OCI-LY7 (cell line): ENCODE measurements around the gene BROX. TPM values are rescaled to one million over a fixed set of nuclear protein-coding genes. Genes with fewer than 3 reads are reported as not detected.

Experiments used
- BruUV-seq: library from RNA; stranded (reverse); fragments of 400-500 nt; replicated peaks from 2 replicates; lab custom pipeline; 2021; lab: Mats Ljungman, UMichigan
- CTCF ChIA-PET: fragments of 300-600 bp; sonication (Branson Sonifier 250); formaldehyde crosslinking; loops from one replicate; lab custom pipeline; 2022; ENCODE audit warnings: antibody characterized with exemption; ENCODE audit not compliant: unreplicated experiment; lab: Charles Lee
- POLR2A ChIA-PET: fragments of 300-600 bp; sonication (Branson Sonifier 250); formaldehyde crosslinking; loops from one replicate; lab custom pipeline; 2022; ENCODE audit warnings: antibody characterized with exemption; lab: Charles Lee
- DNase-seq: peaks from one replicate; pipeline ENCODE4 v3.0.0-alpha.2; 2015; ENCODE audit warnings: low spot score
- H2AFZ ChIP-seq: fragments of 200-600 bp; sonication (generic), shearing (Covaris generic); 2 replicates; pipeline ENCODE4 v1.6.1; 2014; ENCODE audit warnings: mild to moderate bottlenecking, antibody characterized with exemption, low read length, moderate library complexity
- H3K27ac ChIP-seq: fragments of 200-600 bp; sonication (generic); 2 replicates; pipeline ENCODE4 v1.5.1; 2014; ENCODE audit warnings: mixed run types, low read depth, mild to moderate bottlenecking, moderate library complexity, low read length, inconsistent platforms; ENCODE audit not compliant: poor library complexity, severe bottlenecking
- H3K36me3 ChIP-seq: fragments of 200-600 bp; sonication (generic); 2 replicates; pipeline ENCODE4 v1.6.1; 2014; ENCODE audit warnings: mild to moderate bottlenecking, antibody characterized with exemption, low read length, moderate library complexity, mixed read lengths; ENCODE audit not compliant: insufficient read depth
- H3K4me1 ChIP-seq: fragments of 200-600 bp; sonication (generic); 2 replicates; pipeline ENCODE4 v1.5.1; 2014; ENCODE audit warnings: mild to moderate bottlenecking, low read length; ENCODE audit not compliant: insufficient read depth, poor library complexity, severe bottlenecking
- H3K4me2 ChIP-seq: fragments of 200-600 bp; sonication (generic); 2 replicates; pipeline ENCODE4 v1.6.1; 2014; ENCODE audit warnings: mild to moderate bottlenecking, low read length
- H3K4me3 ChIP-seq: fragments of 200-600 bp; sonication (generic); 2 replicates; pipeline ENCODE4 v1.5.1; 2014; ENCODE audit warnings: mild to moderate bottlenecking, low read depth, low read length; ENCODE audit not compliant: poor library complexity, severe bottlenecking
- H3K79me2 ChIP-seq: fragments of 200-600 bp; sonication (generic); 2 replicates; pipeline ENCODE4 v1.6.1; 2016; ENCODE audit warnings: low read depth, mild to moderate bottlenecking, low read length, moderate library complexity, mixed read lengths; ENCODE audit not compliant: insufficient read depth
- H3K9me2 ChIP-seq: fragments of 200-600 bp; sonication (generic); 2 replicates; pipeline ENCODE4 v1.6.1; 2016; ENCODE audit warnings: mild to moderate bottlenecking, low read length, mixed read lengths; ENCODE audit not compliant: insufficient read depth
- H3K9me3 ChIP-seq: fragments of 200-600 bp; sonication (generic); 2 replicates; pipeline ENCODE4 v1.6.1; 2014; ENCODE audit warnings: mild to moderate bottlenecking, mixed run types, low read length, mixed read lengths
- H4K20me1 ChIP-seq: fragments of 200-600 bp; sonication (generic); 2 replicates; pipeline ENCODE4 v1.6.1; 2014; ENCODE audit warnings: mild to moderate bottlenecking, antibody characterized with exemption, low read length, moderate library complexity, mixed read lengths; ENCODE audit not compliant: insufficient read depth
- CTCF ChIP-seq: fragments of 200-600 bp; sonication (generic); conservative IDR thresholded peaks from 2 replicates; pipeline ENCODE4 v1.5.1; 2014; ENCODE audit warnings: mild to moderate bottlenecking, antibody characterized with exemption, low read length, moderate library complexity, mixed read lengths
- EZH2phosphoT487 ChIP-seq: fragments of 200-600 bp; sonication (generic); IDR thresholded peaks from 2 replicates; pipeline ENCODE4 v1.6.1; 2018; ENCODE audit warnings: low read depth, borderline replicate concordance, mild to moderate bottlenecking, mixed run types, antibody characterized with exemption, low read length, moderate library complexity, mixed read lengths
- intact Hi-C: fragments of 100-400 bp; cut with micrococcal nuclease; formaldehyde crosslinking; loops from one replicate; pipeline ENCODE4 v1.10.0; 2022; ENCODE audit not compliant: unreplicated experiment
- total RNA-seq, 2 experiments: library from RNA; depleted of rRNA in 1 of 2; stranded (reverse); fragments of >200 nt in 1 of 2; shearing (Covaris generic) in 1 of 2; gene quantifications; 2 replicates each; pipeline ENCODE4 v1.2.3, GENCODE V29; 2014 to 2022

The BROX gene
- total RNA-seq, 2 experiments from 2014 or later = 22.3 to 34.0 TPM

DNA sequence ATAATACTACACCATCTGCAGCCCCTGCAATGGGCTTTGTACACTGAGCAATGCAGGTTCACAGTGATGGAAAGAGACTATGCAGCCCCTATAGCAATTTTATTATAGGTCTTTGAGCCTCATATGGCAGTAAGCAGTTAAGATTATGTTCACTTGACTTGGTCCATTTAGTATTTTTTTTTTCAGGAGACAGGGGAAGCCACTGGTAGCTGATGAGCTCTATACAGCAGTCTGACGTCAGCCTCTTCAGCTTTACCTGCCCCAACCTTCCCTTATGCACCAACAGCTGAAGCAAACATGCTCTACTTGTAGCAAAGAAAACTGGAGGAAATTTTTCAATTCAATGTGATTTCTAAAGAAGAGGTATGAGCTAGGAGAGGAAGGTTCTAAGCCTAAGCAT, 32.3 kb upstream of the BROX start:
- POLR2A ChIA-PET = interaction anchor here (0.6 to 1.2 kb wide), 4 partner anchors 9 to 83 kb away, joined by 3 to 5 read pairs (median 3); no protein-coding TSS in a partner anchor

GRCh38 chr1:222691016-222691415, 21.3 kb upstream of the BROX start:
- Histone ChIP-seq H3K4me3 (no peak overlapping the region), H4K20me1 (no peaks in the 10 kb centered on the region), H2AFZ (no peak overlapping the region), H3K27ac (no peak overlapping the region), H3K36me3 (peaks cover 17% of the 10 kb centered on the region; the same call in 1 of the 2 replicates), H3K79me2 (no peaks in the 10 kb centered on the region), H3K4me2 (no peak overlapping the region), H3K9me2 (no peaks in the 10 kb centered on the region), H3K4me1 (no peaks in the 10 kb centered on the region), H3K9me3 (no peaks in the 10 kb centered on the region)
- DNase-seq = no peak
- intact Hi-C loops = no loop called here
- ChIA-PET CTCF (no interaction called here), POLR2A (interaction anchor here (1.0 to 1.7 kb wide), 2 partner anchors 12 to 13 kb away, joined by 3 to 6 read pairs; no protein-coding TSS in a partner anchor)
- TF ChIP-seq EZH2phosphoT487 (no peak), CTCF (no peak)
- no TSS peak for BruUV-seq

More for the DNA sequence above, 32.3 kb upstream of the BROX start:
- H3K9me3 ChIP-seq = no peaks in the 10 kb centered on the region
- H3K4me1 ChIP-seq = no peaks in the 10 kb centered on the region
- no TSS peak for BruUV-seq
- no peaks in the 10 kb centered on the region for H4K20me1 ChIP-seq
- peaks cover 4% of the 10 kb centered on the region; the same call in 1 of the 2 replicates for H3K9me2 ChIP-seq
- DNase-seq = no peak
- peaks cover 12% of the 10 kb centered on the region for H3K36me3 ChIP-seq
- H2AFZ ChIP-seq = no peak overlapping the region
- CTCF ChIA-PET = no interaction called here
- no peak overlapping the region for H3K4me3 ChIP-seq
- no peak overlapping the region for H3K4me2 ChIP-seq
- intact Hi-C loops = no loop called here
- no peaks in the 10 kb centered on the region for H3K79me2 ChIP-seq
- no peak overlapping the region for H3K27ac ChIP-seq
- TF ChIP-seq CTCF (no peak), EZH2phosphoT487 (no peak)

DNA sequence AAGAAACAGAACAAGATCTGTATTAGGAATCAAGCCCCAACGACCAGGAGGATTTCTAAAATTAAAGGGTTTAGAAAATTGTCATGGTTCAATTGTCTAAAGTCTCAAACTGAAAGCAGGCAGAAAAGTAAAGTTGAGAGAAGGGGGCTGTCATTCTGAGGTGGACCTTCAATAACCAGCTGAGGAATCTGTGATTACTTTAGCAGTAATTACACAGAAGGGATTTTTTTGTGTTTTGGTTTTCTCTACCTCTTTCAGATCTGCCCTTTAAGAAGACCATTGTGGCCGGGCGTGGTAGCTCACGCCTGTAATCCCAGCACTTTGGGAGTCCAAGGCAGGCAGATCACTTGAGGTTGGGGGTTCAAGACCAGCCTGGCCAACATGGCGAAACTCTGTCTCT, 17.4 kb upstream of the BROX start:
- peaks cover 23% of the 10 kb centered on the region for H3K36me3 ChIP-seq
- H3K9me2 ChIP-seq = no peaks in the 10 kb centered on the region
- no peak overlapping the region for H3K4me3 ChIP-seq
- ChIA-PET POLR2A (no interaction called here), CTCF (no interaction called here)
- H3K4me1 ChIP-seq = no peaks in the 10 kb centered on the region
- BruUV-seq = no TSS peak
- DNase-seq = no peak
- H3K9me3 ChIP-seq = no peaks in the 10 kb centered on the region
- H2AFZ ChIP-seq = no peak overlapping the region
- intact Hi-C loops = no loop called here
- no peak overlapping the region for H3K4me2 ChIP-seq
- H3K79me2 ChIP-seq = no peaks in the 10 kb centered on the region; the same call in 1 of the 2 replicates
- no peak overlapping the region for H3K27ac ChIP-seq
- H4K20me1 ChIP-seq = no peaks in the 10 kb centered on the region
- no peak for TF ChIP-seq CTCF
- TF ChIP-seq EZH2phosphoT487 = no peak
